ENCODE measurements around the gene DHRS7C. TPM values are rescaled to one million over a fixed set of nuclear protein-coding genes. Genes with fewer than 3 reads are reported as not detected.

DHRS7C gene
- total RNA-seq, 1 experiment from 2014 or later: not detected

DNA sequence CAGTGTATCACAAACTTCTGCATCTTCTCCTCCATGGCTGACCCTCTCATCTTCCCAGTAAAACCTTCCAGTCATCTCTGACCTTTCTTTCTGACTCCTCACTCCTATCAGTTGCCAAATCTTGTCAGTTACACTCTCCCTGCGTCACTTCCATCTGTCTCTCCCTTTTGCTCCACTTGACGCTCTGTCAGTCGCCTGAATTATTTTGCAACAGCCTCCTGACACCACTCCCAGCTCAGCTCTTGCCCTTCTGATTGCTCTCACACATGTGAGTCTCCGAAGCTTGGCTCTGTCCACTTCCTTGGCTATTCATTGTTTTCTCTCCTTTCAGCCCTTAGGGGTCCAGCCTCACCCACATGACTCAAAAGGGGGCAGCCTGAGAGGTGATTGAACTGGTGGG is 27.7 kb downstream of the DHRS7C start:
- TF ChIP-seq, protein P1, sequence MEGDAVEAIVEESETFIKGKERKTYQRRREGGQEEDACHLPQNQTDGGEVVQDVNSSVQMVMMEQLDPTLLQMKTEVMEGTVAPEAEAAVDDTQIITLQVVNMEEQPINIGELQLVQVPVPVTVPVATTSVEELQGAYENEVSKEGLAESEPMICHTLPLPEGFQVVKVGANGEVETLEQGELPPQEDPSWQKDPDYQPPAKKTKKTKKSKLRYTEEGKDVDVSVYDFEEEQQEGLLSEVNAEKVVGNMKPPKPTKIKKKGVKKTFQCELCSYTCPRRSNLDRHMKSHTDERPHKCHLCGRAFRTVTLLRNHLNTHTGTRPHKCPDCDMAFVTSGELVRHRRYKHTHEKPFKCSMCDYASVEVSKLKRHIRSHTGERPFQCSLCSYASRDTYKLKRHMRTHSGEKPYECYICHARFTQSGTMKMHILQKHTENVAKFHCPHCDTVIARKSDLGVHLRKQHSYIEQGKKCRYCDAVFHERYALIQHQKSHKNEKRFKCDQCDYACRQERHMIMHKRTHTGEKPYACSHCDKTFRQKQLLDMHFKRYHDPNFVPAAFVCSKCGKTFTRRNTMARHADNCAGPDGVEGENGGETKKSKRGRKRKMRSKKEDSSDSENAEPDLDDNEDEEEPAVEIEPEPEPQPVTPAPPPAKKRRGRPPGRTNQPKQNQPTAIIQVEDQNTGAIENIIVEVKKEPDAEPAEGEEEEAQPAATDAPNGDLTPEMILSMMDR (IDR thresholded peaks at IDR 0.05; ENCODE audit: unreplicated experiment): no peak
- no peak overlapping the region for H3K27ac Mint-ChIP-seq (ENCODE audit: low read depth, unreplicated experiment)
- no peaks in the 10 kb centered on the region for H3K36me3 Mint-ChIP-seq (ENCODE audit: insufficient read depth, unreplicated experiment)
- no peaks in the 10 kb centered on the region for H3K9me3 Mint-ChIP-seq (ENCODE audit: unreplicated experiment)
- intact Hi-C loops (cut with micrococcal nuclease): loop anchor here (10.0 kb wide), 1 partner anchor 769 kb away; no protein-coding TSS in a partner anchor
- no peak overlapping the region for H3K4me3 Mint-ChIP-seq (ENCODE audit: unreplicated experiment)
- DNase-seq (ENCODE audit: unreplicated experiment): peak; percentile 65
- CTCF ChIA-PET: interaction anchor here (1.4 to 6.4 kb wide), 2 partner anchors 36 to 164 kb away, joined by 3 to 45 read pairs; no protein-coding TSS in a partner anchor
- H3K4me1 Mint-ChIP-seq (ENCODE audit: insufficient read depth, unreplicated experiment): peaks cover 12% of the 10 kb centered on the region
- peaks cover 10% of the 10 kb centered on the region for H3K27me3 Mint-ChIP-seq (ENCODE audit: insufficient read depth, unreplicated experiment)
- POLR2A ChIA-PET: no interaction called here
- no TSS peak for BruUV-seq (replicated peaks)

DNA sequence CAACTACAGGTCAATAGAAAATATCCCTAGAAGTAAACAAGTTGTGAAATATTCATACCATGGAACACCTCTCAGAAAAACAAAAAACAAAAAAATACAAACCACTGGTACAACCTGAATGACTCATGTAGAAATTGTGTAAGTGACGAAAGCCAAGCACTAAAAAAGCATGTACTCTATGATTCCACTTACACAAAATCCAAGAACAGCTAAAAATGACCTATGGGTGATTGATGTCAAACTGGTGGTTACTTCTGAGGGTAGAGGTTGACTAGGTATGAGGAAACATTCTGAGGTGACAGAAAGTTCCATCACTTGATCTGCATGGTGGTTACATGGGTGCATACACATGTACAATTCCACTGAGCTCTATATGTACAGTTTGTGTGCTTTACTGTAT is 31.1 kb downstream of the DHRS7C start:
- TF ChIP-seq, protein P1 (IDR thresholded peaks at IDR 0.05; ENCODE audit: unreplicated experiment): no peak
- no TSS peak for BruUV-seq (replicated peaks)
- H3K27ac Mint-ChIP-seq (ENCODE audit: low read depth, unreplicated experiment): no peak overlapping the region
- H3K36me3 Mint-ChIP-seq (ENCODE audit: insufficient read depth, unreplicated experiment): no peaks in the 10 kb centered on the region
- H3K27me3 Mint-ChIP-seq (ENCODE audit: insufficient read depth, unreplicated experiment): peaks cover 10% of the 10 kb centered on the region
- DNase-seq (ENCODE audit: unreplicated experiment): peak; percentile 30
- ChIA-PET CTCF (interaction anchor here (1.0 to 1.1 kb wide), 2 partner anchors 31 to 34 kb away, joined by 4 to 5 read pairs; no protein-coding TSS in a partner anchor), POLR2A (no interaction called here)
- H3K9me3 Mint-ChIP-seq (ENCODE audit: unreplicated experiment): peaks cover 3% of the 10 kb centered on the region
- intact Hi-C loops (cut with micrococcal nuclease): loop anchor here (10.0 kb wide), 1 partner anchor 765 kb away; no protein-coding TSS in a partner anchor
- H3K4me3 Mint-ChIP-seq (ENCODE audit: unreplicated experiment): no peak overlapping the region
- H3K4me1 Mint-ChIP-seq (ENCODE audit: insufficient read depth, unreplicated experiment): peaks cover 12% of the 10 kb centered on the region

DNA sequence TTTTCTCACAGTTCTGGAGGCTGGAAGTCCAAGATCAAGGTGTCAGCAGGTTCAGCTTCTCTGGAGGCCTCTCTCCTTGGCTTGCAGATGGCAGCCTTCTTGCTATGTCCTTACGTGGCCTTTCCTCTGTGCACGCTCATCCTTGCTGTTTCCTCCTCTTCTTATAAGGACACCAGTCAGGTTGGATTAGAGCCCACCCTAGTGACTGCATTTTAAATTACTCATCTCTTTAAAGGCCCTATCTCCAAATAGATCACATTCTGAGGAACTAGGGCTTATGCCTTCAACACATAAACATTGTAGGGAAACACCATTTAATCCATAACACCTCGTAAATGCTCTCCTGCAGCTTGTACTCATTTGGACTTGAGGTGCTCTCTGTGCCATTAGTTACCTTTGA is 36.3 kb downstream of the DHRS7C start:
- Mint-ChIP-seq H3K27ac (ENCODE audit: low read depth, unreplicated experiment) (no peak overlapping the region), H3K36me3 (ENCODE audit: insufficient read depth, unreplicated experiment) (no peaks in the 10 kb centered on the region), H3K9me3 (ENCODE audit: unreplicated experiment) (peaks cover 7% of the 10 kb centered on the region), H3K4me1 (ENCODE audit: insufficient read depth, unreplicated experiment) (peaks cover 2% of the 10 kb centered on the region), H3K27me3 (ENCODE audit: insufficient read depth, unreplicated experiment) (peaks cover 27% of the 10 kb centered on the region), H3K4me3 (ENCODE audit: unreplicated experiment) (no peak overlapping the region)
- no TSS peak for BruUV-seq (replicated peaks)
- intact Hi-C loops (cut with micrococcal nuclease): no loop called here
- TF ChIP-seq, protein P1 (IDR thresholded peaks at IDR 0.05; ENCODE audit: unreplicated experiment): no peak
- ChIA-PET POLR2A (interaction anchor here (0.5 kb wide), 1 partner anchor 454 kb away, joined by 3 read pairs; no protein-coding TSS in a partner anchor), CTCF (interaction anchor here (0.6 to 0.8 kb wide), 2 partner anchors 13 to 62 kb away, joined by 3 to 4 read pairs; no protein-coding TSS in a partner anchor)
- DNase-seq (ENCODE audit: unreplicated experiment): no peak

DNA sequence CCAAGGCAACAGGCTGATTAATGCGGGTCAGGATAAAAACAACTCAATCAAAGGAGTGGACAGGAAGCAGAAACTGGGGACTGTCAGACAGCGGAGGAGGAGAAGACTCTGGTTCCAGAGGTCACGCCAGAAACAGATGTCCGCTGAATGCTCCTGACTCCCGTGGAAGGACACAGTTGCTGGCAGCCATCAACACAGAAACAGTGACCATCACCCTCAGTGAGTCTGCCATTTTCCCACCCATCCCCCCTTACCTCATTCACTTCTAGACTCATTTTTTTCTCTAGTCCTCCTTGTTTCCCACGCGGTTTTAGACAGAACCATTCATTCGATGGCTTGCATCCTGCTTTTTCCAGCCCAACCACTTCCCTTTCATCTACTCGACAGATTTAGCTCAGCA is 40.9 kb downstream of the DHRS7C start:
- CTCF ChIA-PET: no interaction called here
- Mint-ChIP-seq H3K27ac (ENCODE audit: low read depth, unreplicated experiment) (no peak overlapping the region), H3K4me3 (ENCODE audit: unreplicated experiment) (no peak overlapping the region), H3K9me3 (ENCODE audit: unreplicated experiment) (peaks cover 7% of the 10 kb centered on the region), H3K27me3 (ENCODE audit: insufficient read depth, unreplicated experiment) (peaks cover 30% of the 10 kb centered on the region), H3K36me3 (ENCODE audit: insufficient read depth, unreplicated experiment) (no peaks in the 10 kb centered on the region), H3K4me1 (ENCODE audit: insufficient read depth, unreplicated experiment) (no peaks in the 10 kb centered on the region)
- BruUV-seq (replicated peaks): no TSS peak
- intact Hi-C loops (cut with micrococcal nuclease): no loop called here
- POLR2A ChIA-PET: interaction anchor here (0.6 kb wide), 1 partner anchor 874 kb away, joined by 3 read pairs; no protein-coding TSS in a partner anchor
- TF ChIP-seq, protein P1 (IDR thresholded peaks at IDR 0.05; ENCODE audit: unreplicated experiment): no peak
- DNase-seq (ENCODE audit: unreplicated experiment): no peak
